Mucosa of rectum (tissue), 2 donors: ENCODE data around the gene RARG.
"Not testable (repeated sequence)": the region's sequence is repeated elsewhere in the genome, so short reads cannot be mapped to it uniquely, and the experiment has no call there.

Source experiments
- H3K27ac ChIP-seq, 2 donors: one replicate each; pipeline ENCODE4 v1.7.0; 2013; ENCODE audit warnings: inconsistent platforms in 2 of 2, low read depth in 2 of 2, low read length in 2 of 2
- H3K27me3 ChIP-seq, 2 donors: one replicate each; pipeline ENCODE4 v1.7.0; 2013; ENCODE audit warnings: low read length in 2 of 2; ENCODE audit not compliant: control insufficient read depth in 2 of 2, insufficient read depth in 2 of 2
- H3K36me3 ChIP-seq, 2 donors: one replicate each; pipeline ENCODE4 v1.7.0; 2013; ENCODE audit warnings: low read length in 2 of 2; ENCODE audit not compliant: control insufficient read depth in 2 of 2, insufficient read depth in 2 of 2
- H3K4me1 ChIP-seq, 2 donors: one replicate each; pipeline ENCODE4 v1.7.0; 2013; ENCODE audit warnings: low read length in 2 of 2, mild to moderate bottlenecking in 1 of 2; ENCODE audit not compliant: control insufficient read depth in 2 of 2, insufficient read depth in 2 of 2
- H3K4me3 ChIP-seq, 2 donors: one replicate each; pipeline ENCODE4 v1.7.0; 2013; ENCODE audit warnings: low read length in 2 of 2
- H3K9ac ChIP-seq, 2 donors: one replicate each; pipeline ENCODE4 v1.7.0; 2013; ENCODE audit warnings: low read length in 2 of 2, low read depth in 1 of 2, mild to moderate bottlenecking in 1 of 2
- H3K9me3 ChIP-seq, 2 donors: one replicate each; pipeline ENCODE4 v1.7.0; 2013; ENCODE audit warnings: low read length in 2 of 2; ENCODE audit not compliant: control insufficient read depth in 2 of 2
- donor health status: healthy.
- donor health status: Normal muscosa, but diverticular disease.

The RARG gene

GRCh38 chr12:53171725-53172329 lies 60.2 kb downstream of the RARG start:
- H3K27ac ChIP-seq, result no peak overlapping the region
- peaks cover 5 to 8% of the 10 kb centered on the region in 2 donors for H3K4me1 ChIP-seq
- no peak overlapping the region for H3K9ac ChIP-seq
- peaks cover 5% of the 10 kb centered on the region in 2 donors for H3K36me3 ChIP-seq
- no peaks in the 10 kb centered on the region for H3K27me3 ChIP-seq
- no peaks in the 10 kb centered on the region for H3K9me3 ChIP-seq
- H3K4me3 ChIP-seq, result no peak overlapping the region

- H3K4me1 ChIP-seq, result peaks cover 5 to 8% of the 10 kb centered on the region in 2 donors
- H3K9ac ChIP-seq, result no peak overlapping the region
- H3K4me3 ChIP-seq, result no peak overlapping the region
- no peak overlapping the region for H3K27ac ChIP-seq
- H3K9me3 ChIP-seq, result no peaks in the 10 kb centered on the region
- H3K27me3 ChIP-seq, result no peaks in the 10 kb centered on the region
- peaks cover 5% of the 10 kb centered on the region in 2 donors for H3K36me3 ChIP-seq
Measured at GRCh38 chr12:53170876-53171724, 60.9 kb downstream of the RARG start.

GRCh38 chr12:53170215-53170614 lies 61.8 kb downstream of the RARG start:
- no peak overlapping the region for H3K4me3 ChIP-seq
- peaks cover 0 to 5% of the 10 kb centered on the region in 2 donors for H3K4me1 ChIP-seq

GRCh38 chr12:53169644-53170043 lies 62.4 kb downstream of the RARG start:
- Histone ChIP-seq H3K9me3 (no peaks in the 10 kb centered on the region), H3K36me3 (peaks cover 5% of the 10 kb centered on the region in 2 donors), H3K27ac (no peak overlapping the region), H3K4me1 (no peaks in the 10 kb centered on the region), H3K9ac (no peak overlapping the region), H3K27me3 (no peaks in the 10 kb centered on the region), H3K4me3 (no peak overlapping the region)

More at GRCh38 chr12:53170215-53170614, 61.8 kb downstream of the RARG start:
- Histone ChIP-seq H3K9me3 (no peaks in the 10 kb centered on the region), H3K27ac (no peak overlapping the region), H3K36me3 (peaks cover 5% of the 10 kb centered on the region in 2 donors), H3K27me3 (no peaks in the 10 kb centered on the region), H3K9ac (no peak overlapping the region)

- no peaks in the 10 kb centered on the region for H3K27me3 ChIP-seq
- H3K4me1 ChIP-seq, result no peaks in the 10 kb centered on the region
- H3K27ac ChIP-seq, result no peak overlapping the region
- H3K4me3 ChIP-seq, result no peak overlapping the region
- H3K36me3 ChIP-seq, result peaks cover 5% of the 10 kb centered on the region in 2 donors
- H3K9ac ChIP-seq, result no peak overlapping the region
- no peaks in the 10 kb centered on the region for H3K9me3 ChIP-seq
Measured at GRCh38 chr12:53166837-53167236, 65.2 kb downstream of the RARG start.

GRCh38 chr12:53163008-53163407 lies 69.0 kb downstream of the RARG start:
- not testable (repeated sequence) for H3K4me1 ChIP-seq, H3K9ac ChIP-seq, H3K36me3 ChIP-seq, H3K9me3 ChIP-seq, H3K4me3 ChIP-seq, H3K27ac ChIP-seq, H3K27me3 ChIP-seq

- H3K27ac ChIP-seq, result no peak overlapping the region
Measured at GRCh38 chr12:53161119-53161911, 70.7 kb downstream of the RARG start.

GRCh38 chr12:53160673-53161072 lies 71.3 kb downstream of the RARG start:
- Histone ChIP-seq H3K9me3 (no peaks in the 10 kb centered on the region), H3K9ac (no peak overlapping the region), H3K4me3 (no peak overlapping the region), H3K27ac (no peak overlapping the region), H3K4me1 (peaks cover 0 to 5% of the 10 kb centered on the region in 2 donors), H3K36me3 (no peaks in the 10 kb centered on the region), H3K27me3 (no peaks in the 10 kb centered on the region)

More at GRCh38 chr12:53161119-53161911, 70.7 kb downstream of the RARG start:
- Histone ChIP-seq H3K27me3 (no peaks in the 10 kb centered on the region), H3K9me3 (no peaks in the 10 kb centered on the region), H3K36me3 (no peaks in the 10 kb centered on the region), H3K4me3 (no peak overlapping the region), H3K9ac (no peak overlapping the region), H3K4me1 (peaks cover 0 to 5% of the 10 kb centered on the region in 2 donors)
